GM19099 (cell line): ENCODE data around the gene LBP.

Experiments used
- POLR2A ChIP-seq: IDR thresholded peaks from 3 replicates; pipeline ENCODE4 v1.6.1; 2011; ENCODE audit warnings: low read depth; ENCODE audit not compliant: insufficient read length; ENCODE audit errors: extremely low read depth

LBP gene

DNA sequence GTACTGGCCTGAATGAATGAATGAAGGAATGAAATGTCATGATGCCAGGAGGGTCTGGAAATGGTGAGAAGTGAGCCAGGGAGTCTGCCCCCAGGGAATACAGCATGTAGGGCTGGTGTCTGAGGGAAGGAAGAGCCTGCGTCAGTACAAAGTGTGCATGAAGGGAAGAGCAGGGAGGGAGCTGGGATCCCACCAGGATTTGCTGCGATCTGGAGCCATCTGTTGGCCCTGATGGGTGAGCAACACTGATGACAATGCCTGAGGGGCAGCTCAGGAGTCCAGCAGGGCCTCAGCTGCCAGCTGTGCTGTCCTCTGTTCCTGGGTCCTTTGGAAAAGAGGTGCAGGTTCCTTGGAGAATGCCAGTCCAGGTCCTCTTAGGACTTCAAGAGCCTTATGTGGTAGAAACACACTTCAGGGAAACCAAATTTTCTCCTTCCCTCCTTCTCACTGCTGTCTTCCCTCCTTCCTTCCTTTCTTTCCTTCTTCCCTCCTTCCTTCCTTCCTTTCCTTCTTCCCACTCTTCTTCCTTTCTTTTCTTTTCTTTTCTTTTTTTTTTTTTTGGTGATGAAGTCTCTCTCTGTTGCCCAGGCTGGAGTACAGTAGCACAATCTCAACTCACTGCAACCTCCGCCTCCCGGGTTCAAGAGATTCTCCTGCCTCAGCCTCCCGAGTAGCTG lies 30.9 kb upstream of the LBP start:
- TF ChIP-seq POLR2A: no peak

DNA sequence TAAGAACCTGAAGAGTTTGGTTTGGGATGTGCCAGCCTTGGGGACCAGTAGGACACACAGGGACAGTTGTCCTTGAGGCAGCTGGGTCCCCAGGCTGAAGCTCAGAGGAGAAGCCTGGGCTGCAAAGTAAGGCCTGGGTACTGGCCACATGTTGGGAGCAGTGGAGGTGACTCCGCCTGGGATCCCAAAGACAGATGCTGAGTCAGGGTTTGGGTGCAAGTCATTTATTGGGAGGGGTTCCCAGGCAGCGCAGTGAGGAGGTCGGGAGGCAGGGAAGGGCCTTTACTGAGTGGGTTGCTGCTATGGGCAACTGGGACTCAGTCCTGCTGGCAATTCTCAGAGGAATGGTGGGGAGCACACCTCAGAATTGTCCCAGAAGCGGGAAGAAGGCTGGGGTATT lies 29.9 kb upstream of the LBP start:
- TF ChIP-seq POLR2A: no peak

DNA sequence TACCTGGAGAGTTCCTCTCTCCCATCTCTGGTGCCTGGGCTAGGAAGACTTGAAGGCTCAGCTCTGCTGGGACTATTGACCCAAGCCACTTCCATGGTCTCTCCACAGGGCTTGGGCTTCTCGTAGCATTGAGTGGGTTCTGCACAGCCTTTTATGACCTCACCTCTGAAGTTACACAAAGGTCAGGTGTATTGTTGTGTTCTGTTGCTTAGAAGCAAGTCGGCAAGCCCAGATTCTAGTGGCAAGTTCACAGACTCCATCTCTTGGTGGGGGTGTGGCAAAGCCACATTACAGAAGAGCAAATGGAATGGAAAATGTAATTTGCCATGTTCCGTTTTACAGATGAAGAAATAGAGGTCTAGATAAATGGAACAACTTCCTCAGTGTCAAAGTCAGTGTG lies 28.9 kb upstream of the LBP start:
- TF ChIP-seq POLR2A: no peak

DNA sequence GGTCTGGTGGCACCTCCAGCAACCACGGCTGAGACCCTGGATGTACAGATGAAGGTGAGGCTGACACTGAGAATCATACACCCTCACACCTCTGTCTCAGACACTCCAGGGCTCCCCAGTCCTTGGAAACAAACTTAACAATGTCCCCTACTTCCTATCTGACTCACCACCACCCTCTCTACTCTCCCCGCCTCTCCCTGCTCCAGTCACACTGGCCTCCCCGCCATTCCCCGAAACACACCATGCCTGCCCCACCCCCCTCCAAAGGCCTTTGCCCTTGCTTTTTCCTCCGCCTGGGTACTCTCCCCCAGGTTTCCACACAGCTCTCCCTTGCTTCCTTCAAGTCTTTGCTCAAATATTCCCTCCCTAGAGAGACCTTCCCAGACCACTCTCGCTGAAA lies 26.1 kb upstream of the LBP start:
- no peak for TF ChIP-seq POLR2A

DNA sequence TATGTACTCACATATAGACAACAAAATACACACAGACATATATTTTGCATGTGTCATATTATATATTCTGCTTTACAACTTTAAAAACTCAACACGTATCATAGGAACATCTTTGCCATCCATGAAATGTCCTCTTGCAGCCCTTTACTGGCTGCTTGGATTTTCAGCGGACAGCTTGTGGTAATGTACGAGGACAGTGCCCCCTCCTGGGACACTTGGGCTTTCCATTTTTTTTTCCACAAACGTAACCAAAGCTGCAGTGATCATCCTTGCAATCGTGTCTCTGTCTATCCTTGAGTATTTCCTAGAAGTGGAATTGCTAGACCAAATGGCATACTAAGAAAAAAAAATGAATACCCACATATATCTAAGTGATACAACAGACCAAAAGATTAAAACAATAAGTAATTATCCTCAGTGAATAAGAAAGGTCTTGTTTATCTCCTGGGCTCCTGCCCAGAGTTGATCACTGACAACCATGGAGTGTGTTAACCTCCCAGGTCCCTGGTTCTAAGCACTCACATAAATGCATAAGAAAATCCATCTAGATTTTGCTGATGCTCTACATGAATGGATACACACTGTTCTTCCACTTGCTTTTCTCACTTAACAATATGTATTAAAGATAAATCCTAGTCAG lies 24.2 kb upstream of the LBP start:
- TF ChIP-seq POLR2A: no peak

DNA sequence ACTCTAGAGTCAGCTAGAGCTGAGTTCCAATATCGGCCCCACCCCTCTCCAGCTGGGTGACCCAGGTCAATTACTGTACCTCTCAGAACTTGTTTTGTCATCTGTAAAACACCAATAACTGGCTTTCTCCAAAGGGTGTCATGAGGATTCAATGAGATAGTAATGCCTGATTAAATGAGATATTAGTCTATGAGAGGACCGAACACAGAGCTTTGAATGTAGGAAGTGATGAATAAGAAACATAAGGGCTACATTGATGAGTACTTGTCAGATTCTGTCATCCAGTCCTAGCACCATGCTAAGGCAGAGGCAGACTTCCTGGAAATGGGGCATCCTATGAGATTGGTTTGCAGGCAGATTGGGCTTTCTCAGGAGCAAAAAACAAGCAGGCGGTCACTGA lies 22.1 kb upstream of the LBP start:
- TF ChIP-seq POLR2A: no peak

DNA sequence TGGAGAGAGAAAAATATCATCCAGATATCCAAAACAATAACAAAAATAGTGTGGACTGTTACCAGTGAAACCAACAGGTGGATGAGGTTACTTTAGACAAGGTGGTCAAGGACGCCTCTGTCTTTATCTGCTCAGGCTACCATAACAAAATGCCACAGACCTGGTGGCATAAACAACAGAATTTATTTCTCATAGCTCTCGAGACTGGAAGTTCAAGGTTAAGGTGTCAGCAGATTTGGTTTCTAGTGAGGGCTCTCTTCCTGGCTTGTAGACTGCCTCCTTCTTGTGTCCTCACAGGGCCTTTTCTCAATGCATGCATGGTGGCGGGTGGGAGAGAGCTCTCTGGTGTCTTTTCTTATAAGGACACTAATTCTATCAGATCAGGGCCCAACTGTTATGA lies 21.1 kb upstream of the LBP start:
- no peak for TF ChIP-seq POLR2A

DNA sequence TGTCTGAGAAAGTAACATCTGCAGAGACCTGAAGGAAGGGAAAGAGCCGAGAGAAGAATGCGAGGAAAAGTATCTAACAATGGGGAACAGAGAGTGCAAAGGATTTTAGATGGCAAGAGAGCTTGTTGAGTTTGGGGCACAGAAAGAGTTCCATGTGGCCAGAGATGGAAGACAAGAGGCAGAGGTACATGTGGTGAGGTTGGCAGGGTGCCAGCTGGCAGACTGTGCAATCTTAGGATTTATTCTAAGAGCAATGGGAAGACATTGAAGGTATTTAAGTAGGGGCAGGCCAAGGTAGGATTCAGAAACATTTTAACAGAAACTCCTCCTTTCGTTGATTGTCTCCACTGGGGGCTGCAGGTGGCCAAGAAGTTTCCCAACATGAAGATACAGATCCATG lies 20.4 kb upstream of the LBP start:
- no peak for TF ChIP-seq POLR2A

DNA sequence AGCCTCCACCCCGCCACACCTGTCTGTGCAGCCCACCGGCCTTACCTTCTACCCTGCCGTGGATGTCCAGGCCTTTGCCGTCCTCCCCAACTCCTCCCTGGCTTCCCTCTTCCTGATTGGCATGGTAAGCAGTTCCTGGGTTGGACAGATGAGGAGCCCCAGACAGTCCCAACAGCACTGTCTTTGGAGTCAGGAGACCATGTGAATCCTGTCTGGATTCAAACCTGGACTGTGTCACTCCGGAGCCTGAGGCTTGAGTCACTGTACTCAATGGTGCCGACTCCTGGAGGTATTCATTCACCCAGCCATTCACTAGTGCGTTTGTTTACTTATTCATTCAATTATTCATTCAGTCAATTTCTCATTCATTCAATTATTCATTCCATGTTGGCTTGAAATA lies 20.0 kb upstream of the LBP start:
- no peak for TF ChIP-seq POLR2A

DNA sequence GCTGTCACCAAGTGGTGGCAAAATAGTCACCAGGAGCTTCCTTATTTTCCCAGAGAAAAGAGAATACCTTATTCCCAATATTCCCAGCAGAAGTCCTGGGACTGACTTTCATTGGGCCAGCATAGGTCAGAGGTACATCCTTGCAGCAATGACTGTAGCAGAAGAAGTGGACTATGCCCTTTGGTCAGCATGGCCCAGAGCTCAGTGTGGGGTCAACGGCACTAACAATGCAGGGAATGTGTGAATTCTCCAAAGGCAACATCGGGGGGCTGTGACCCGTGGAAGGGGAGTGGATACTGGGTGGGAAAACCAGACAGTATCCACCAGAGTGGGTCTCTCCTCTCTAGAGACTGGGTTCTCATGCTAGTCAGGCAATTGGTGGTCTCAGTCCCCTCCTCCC lies 15.6 kb upstream of the LBP start:
- no peak for TF ChIP-seq POLR2A

DNA sequence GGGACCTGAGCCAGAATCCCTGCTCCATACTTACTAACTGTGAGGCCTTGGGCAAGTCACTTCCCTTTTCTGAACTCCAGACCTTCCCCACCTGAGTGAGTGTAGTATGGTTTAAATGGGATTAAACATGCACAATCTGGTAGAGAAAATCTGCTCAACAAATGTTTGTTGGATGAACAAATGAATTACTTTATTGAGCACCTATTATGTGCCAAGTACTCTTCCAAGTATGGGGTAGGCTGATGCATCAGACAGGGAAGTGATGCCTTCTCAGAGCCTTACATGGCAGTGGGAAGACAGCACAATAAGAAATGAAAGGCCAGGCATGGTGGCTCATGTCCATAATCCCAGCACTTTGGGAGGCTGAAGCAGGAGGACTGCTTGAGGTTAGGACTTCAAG lies 15.0 kb upstream of the LBP start:
- TF ChIP-seq POLR2A: no peak

DNA sequence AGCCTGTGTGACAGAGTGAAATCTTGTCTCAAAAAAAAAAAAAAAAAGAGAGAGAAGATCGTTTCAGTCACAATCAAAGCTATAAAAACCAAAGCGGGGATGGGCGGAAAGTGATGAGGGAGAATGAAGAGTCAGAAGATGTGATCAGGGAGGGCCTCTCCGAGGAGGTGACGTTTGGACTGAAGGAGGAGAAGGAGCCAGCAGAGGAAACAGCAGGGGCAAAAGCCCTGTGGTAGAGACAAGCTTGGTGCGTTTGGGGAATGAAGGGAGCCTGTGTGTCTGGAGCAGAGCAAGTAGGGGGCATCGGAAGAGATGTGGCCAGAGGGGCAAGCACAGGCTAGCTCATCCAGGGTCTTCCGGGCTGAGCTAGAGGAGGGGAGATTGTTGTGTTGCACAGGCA lies 14.5 kb upstream of the LBP start:
- no peak for TF ChIP-seq POLR2A

DNA sequence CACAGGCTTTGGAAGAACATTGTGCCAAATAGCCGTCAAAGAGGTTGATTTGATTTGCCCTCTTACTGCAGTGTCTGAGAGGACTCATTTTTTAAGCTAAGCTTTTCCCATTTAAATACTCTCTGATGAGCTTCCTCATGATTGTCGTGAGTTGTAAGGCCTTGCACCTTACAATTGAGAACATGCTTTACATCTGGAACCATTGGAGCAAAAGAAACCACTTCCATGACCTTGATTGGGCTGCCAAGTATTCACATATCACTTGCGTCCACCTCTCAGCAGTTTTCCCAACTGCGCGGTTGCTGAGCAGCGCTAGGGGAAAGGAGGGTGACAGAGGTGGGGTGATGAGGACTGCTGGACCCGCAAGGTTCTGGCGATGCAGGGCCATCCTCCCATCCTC lies 12.3 kb upstream of the LBP start:
- TF ChIP-seq POLR2A: no peak

DNA sequence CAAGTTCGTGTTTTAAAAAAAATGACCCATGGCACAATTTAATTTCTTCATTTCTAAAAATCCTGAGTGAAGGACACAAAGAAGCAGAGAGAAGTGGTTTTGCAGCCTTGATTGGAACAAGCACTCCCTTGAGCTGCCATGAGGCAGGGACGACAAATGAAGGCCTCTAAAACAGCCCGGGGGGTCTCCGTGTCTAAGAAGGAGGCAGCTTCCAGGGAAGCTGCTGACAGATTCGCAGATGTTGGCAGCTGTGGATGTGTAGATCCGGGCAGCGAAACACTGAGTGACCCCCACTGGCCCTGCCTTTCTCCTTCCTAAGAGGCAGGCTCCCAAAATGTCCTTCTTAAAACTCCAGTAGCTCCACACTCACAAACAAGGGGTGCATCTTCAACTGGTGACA lies 9.6 kb upstream of the LBP start:
- no peak for TF ChIP-seq POLR2A

DNA sequence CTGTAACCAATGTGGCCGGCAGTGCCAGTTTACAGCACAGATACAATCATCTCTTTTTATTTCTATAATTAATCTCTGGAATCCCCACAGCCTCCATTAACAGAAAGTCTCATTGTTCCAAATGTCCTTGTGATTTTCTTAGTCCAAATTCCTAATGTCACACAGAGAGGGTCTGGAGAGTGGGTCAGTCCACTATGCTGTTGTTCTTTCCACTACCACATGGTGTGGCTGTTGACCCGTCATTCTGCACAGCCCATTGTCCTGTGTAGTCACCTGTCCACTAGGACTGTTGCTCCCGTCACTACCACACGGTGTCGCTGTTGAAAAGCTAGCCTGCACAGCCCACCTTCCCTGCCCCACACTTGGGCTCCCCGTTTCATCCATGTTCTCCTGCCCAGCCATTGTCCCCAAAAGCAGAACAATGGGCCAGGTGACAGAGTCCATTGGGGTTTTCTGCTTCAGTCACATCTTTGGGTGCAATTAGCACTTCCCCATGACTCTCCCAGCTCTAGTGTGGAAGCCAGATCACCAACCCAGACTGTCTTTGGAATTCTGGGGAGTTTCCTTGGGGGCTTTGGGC lies 8.6 kb upstream of the LBP start:
- no peak for TF ChIP-seq POLR2A

DNA sequence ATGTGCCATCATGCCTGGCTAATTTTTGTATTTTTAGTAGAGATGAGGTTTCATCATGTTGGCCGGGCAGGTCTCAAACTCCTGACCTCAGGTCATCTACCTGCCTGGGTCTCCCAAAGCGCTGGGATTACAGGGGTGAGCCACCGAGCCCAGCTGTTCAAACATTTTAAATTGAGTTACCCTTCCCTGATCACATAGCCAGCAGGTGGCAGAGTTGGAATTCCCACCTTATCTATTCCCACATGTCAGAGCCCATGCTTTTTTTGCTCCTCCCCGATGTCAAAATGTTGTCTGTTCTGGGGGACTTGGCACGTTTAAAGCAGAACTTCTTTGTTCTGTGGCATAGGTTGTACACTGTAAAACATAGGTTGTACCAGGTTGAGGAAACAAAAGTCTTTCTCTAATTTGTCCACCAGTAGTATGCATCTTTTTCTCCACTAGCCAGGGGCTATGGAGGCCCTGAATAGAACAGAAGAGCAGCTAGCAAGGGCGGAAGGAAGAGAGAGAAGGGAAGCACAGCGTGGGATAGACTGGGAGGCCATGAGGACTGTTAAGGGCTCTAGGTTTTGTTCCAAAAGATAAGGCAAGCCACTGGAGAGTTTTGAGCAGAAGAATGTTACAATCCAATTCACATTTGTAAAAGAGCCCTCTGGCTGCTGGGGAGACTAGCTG lies 7.3 kb upstream of the LBP start:
- no peak for TF ChIP-seq POLR2A
